Adrenal gland (tissue), 12 donors: Measurements from ENCODE around the gene CYP11A1. TPM values are rescaled to one million over a fixed set of nuclear protein-coding genes. Genes with fewer than 3 reads are reported as not detected.

ENCODE experiments used
- DNase-seq, 7 donors: peaks; one replicate each; pipeline ENCODE4 v3.0.0-alpha.2; 2019 to 2020
- H3K27ac ChIP-seq, 5 donors: fragments of 200-600 bp; sonication (generic) in 4 of 5; 1 replicate in 3 of 5; 2 replicates in 2 of 5; pipeline versions ENCODE4 v1.5.1 to v1.8.0; 2016 to 2020; ENCODE audit warnings: mild to moderate bottlenecking in 1 of 5
- H3K27me3 ChIP-seq: fragments of 200-600 bp; 2 replicates; pipeline ENCODE4 v1.8.0; 2021
- H3K36me3 ChIP-seq, 2 donors: fragments of 200-600 bp; replicated peaks in 1 of 2; 1 replicate in 1 of 2; 2 replicates in 1 of 2; pipeline versions ENCODE4 v1.5.1 to v1.8.0; 2018 to 2022
- H3K4me1 ChIP-seq, 2 donors: fragments of 200-600 bp; replicated peaks in 1 of 2; 1 replicate in 1 of 2; 2 replicates in 1 of 2; pipeline versions ENCODE4 v1.5.1 to v1.8.0; 2018 to 2021
- H3K4me3 ChIP-seq, 4 donors: fragments of 200-600 bp; sonication (generic) in 3 of 4; one replicate each; pipeline ENCODE4 v1.5.1; 2016 to 2018
- H3K9me3 ChIP-seq, 3 donors: fragments of 200-600 bp; sonication (generic) in 1 of 3; replicated peaks in 1 of 3; 1 replicate in 2 of 3; 2 replicates in 1 of 3; pipeline versions ENCODE4 v1.5.1 to v1.8.0; 2016 to 2021
- CTCF ChIP-seq, 6 experiments: fragments of 450-650 bp in 4 of 6; fragments of 200-600 bp in 2 of 6; sonication (generic) in 1 of 6; IDR thresholded peaks; 1 replicate in 5 of 6; 2 replicates in 1 of 6; pipeline versions ENCODE4 v1.5.1 to v1.8.0; 2016 to 2021; ENCODE audit warnings: antibody characterized with exemption in 6 of 6, mild to moderate bottlenecking in 2 of 6, moderate library complexity in 1 of 6
- POLR2A ChIP-seq, 2 donors: fragments of 450-650 bp; IDR thresholded peaks; one replicate each; pipeline ENCODE4 v1.6.1; 2017; ENCODE audit warnings: antibody characterized with exemption in 2 of 2, mild to moderate bottlenecking in 2 of 2, moderate library complexity in 1 of 2
- WGBS, 4 donors: extraction: QIAGEN DNeasy Blood & Tissue Kit in 2 of 4; methylation state at CpG; one replicate each; pipeline versions ENCODE4 v1.1.5 to v1.1.7; 2013 to 2017; 5-methylcytosine and 5-hydroxymethylcytosine counted together
- intact Hi-C, 2 donors: fragments of 100-400 bp; cut with DNase I; formaldehyde crosslinking; loops; one replicate each; pipeline versions ENCODE4 v1.14.1 to v1.15.0; 2022 to 2023
- polyA plus RNA-seq, 3 donors: library from polyadenylated mRNA; stranded (reverse); fragments of 200-250 nt in 2 of 3; fragments of 350-450 nt in 1 of 3; fragmentation: Illumina TruSeq in 1 of 3; extraction: RNeasy Lipid Tissue Mini Kit (QIAGEN cat#74804) in 1 of 3; gene quantifications; one replicate each; pipeline ENCODE4 v1.2.3, GENCODE V29; 2013 to 2014
- total RNA-seq, 9 donors: library from RNA; depleted of rRNA in 4 of 9; stranded (reverse); fragments of >200 nt in 4 of 9; fragments of 120-200 nt in 1 of 9; fragmentation: NEBNext Ultra II Directional in 1 of 9; extraction: Animal tissue kit (Norgen Biotek cat#: 25700) in 1 of 9; gene quantifications; one replicate each; pipeline versions ENCODE4 v1.1.0 to v1.2.4, GENCODE V29; 2013 to 2023
- donor health status: healthy with polysubstance abuse.
- donor health status: Bipolar disorder and iron deficiency.
- donor health status: DM: yes; HTN: yes; CAD: no.
- donor health status: DM: no; HTN: no; CAD: no.
- donor health status: DM: no; HTN: no; CAD: no.
- donor health status: DM: yes; HTN: yes; CAD: no.

CYP11A1 gene
- total and polyA plus RNA-seq, 12 donors = 233 to 5,219 (median 1,366) TPM

- H3K9me3 ChIP-seq = no peaks in the 10 kb centered on the region
- H3K36me3 ChIP-seq = no peaks in the 10 kb centered on the region
- whole genome bisulfite sequencing, 4 donors = 13 to 26% (median 21%) methylated on average over 5 to 7 of the region's 7 CpGs
- no peak overlapping the region for H3K4me3 ChIP-seq
- peaks cover 5% of the 10 kb centered on the region for H3K27me3 ChIP-seq
- intact Hi-C loops = loop anchor here in 1 of 2 donors (5.0 kb wide), 1 partner anchor 246 kb away; no protein-coding TSS in a partner anchor
- peaks cover 5 to 7% of the 10 kb centered on the region in 2 donors for H3K4me1 ChIP-seq
- TF ChIP-seq CTCF (IDR thresholded peaks at IDR 0.05) (peak; percentile 43 to 69 (median 62)), POLR2A (IDR thresholded peaks at IDR 0.05) (no peak)
- DNase-seq = peak in 4 of 7 donors; percentile 27 to 70 (median 44)
- H3K27ac ChIP-seq = no peak overlapping the region
Observed at GRCh38 chr15:74302821-74303359, 64.6 kb downstream of the CYP11A1 start.

GRCh38 chr15:74301583-74302361, 65.7 kb downstream of the CYP11A1 start:
- H3K27ac ChIP-seq = no peak overlapping the region
- no peaks in the 10 kb centered on the region for H3K27me3 ChIP-seq
- intact Hi-C loops = loop anchor here in 1 of 2 donors (5.0 kb wide), 1 partner anchor 244 kb away; no protein-coding TSS in a partner anchor
- H3K9me3 ChIP-seq = no peaks in the 10 kb centered on the region
- WGBS, 4 donors = 86 to 89% (median 88%) methylated on average over 7 of the region's 7 CpGs
- no peak overlapping the region for H3K4me3 ChIP-seq
- no peaks in the 10 kb centered on the region for H3K36me3 ChIP-seq
- peaks cover 5 to 7% of the 10 kb centered on the region in 2 donors for H3K4me1 ChIP-seq
- no peak for DNase-seq
- TF ChIP-seq POLR2A (IDR thresholded peaks at IDR 0.05) = no peak
- no peak for TF ChIP-seq CTCF (IDR thresholded peaks at IDR 0.05)

GRCh38 chr15:74300057-74300795, 67.2 kb downstream of the CYP11A1 start:
- Histone ChIP-seq H3K4me1 (peaks cover 5 to 7% of the 10 kb centered on the region in 2 donors), H3K9me3 (no peaks in the 10 kb centered on the region), H3K4me3 (no peak overlapping the region), H3K27me3 (no peaks in the 10 kb centered on the region), H3K36me3 (no peaks in the 10 kb centered on the region), H3K27ac (no peak overlapping the region)
- DNase-seq = no peak
- TF ChIP-seq CTCF (IDR thresholded peaks at IDR 0.05) (no peak), POLR2A (IDR thresholded peaks at IDR 0.05) (no peak)
- intact Hi-C loops = loop anchor here in 1 of 2 donors (5.0 kb wide), 1 partner anchor 243 kb away; no protein-coding TSS in a partner anchor
- WGBS, 4 donors = 73 to 84% (median 75%) methylated on average over 21 to 26 of the region's 26 CpGs

- no peak overlapping the region for H3K27ac ChIP-seq
- intact Hi-C loops = no loop called here
Observed at GRCh38 chr15:74297887-74298286, 69.6 kb downstream of the CYP11A1 start.

More at GRCh38 chr15:74297887-74298286, 69.6 kb downstream of the CYP11A1 start:
- Histone ChIP-seq H3K27me3 (no peaks in the 10 kb centered on the region), H3K4me1 (peaks cover 4 to 5% of the 10 kb centered on the region in 2 donors), H3K36me3 (no peaks in the 10 kb centered on the region), H3K4me3 (no peak overlapping the region), H3K9me3 (no peaks in the 10 kb centered on the region)
- TF ChIP-seq CTCF (IDR thresholded peaks at IDR 0.05) (no peak), POLR2A (IDR thresholded peaks at IDR 0.05) (no peak)
- 0 to 29% (median 17%) methylated on average over 1 of the region's 1 CpG for WGBS, 4 donors
- DNase-seq = no peak
